Body of pancreas (tissue), 4 donors: Measurements from ENCODE around the gene DNASE1L2.

Experiments used
- CTCF ChIP-seq, 7 experiments: fragments of 450-650 bp in 4 of 7; fragments of 200-600 bp in 3 of 7; sonication (generic) in 3 of 7; IDR thresholded peaks; one replicate each; pipeline ENCODE4 v1.5.1; 2016 to 2019; ENCODE audit warnings: antibody characterized with exemption in 7 of 7
- POLR2A ChIP-seq, 3 donors: fragments of 450-650 bp; IDR thresholded peaks; one replicate each; pipeline ENCODE4 v1.6.1; 2016; ENCODE audit warnings: antibody characterized with exemption in 3 of 3, mild to moderate bottlenecking in 2 of 3

- no peak for TF ChIP-seq CTCF (IDR thresholded peaks at IDR 0.05)
- no peak for TF ChIP-seq POLR2A (IDR thresholded peaks at IDR 0.05)
Observed at GRCh38 chr16:2190002-2190658, 46.1 kb upstream of the DNASE1L2 start.
